RWPE2 (cell line): ENCODE measurements around the gene ZNF616.

Source experiments
- ATAC-seq: fragments of 200-7000 bp; cut with Tn5 transposase; 3 replicates; pipeline ENCODE4 v1.9.1; 2021; ENCODE audit warnings: low read depth
- DNase-seq: peaks from one replicate; pipeline ENCODE4 v3.0.0-alpha.2; 2020; ENCODE audit warnings: low spot score
- H3K27ac ChIP-seq: fragments of 450-650 bp; 2 replicates; pipeline ENCODE4 v1.5.1; 2017; ENCODE audit warnings: mild to moderate bottlenecking; ENCODE audit not compliant: poor library complexity, severe bottlenecking
- H3K27me3 ChIP-seq: fragments of 250-450 bp; sonication (Bioruptor Pico); 2 replicates; pipeline ENCODE4 v1.5.1; 2021; ENCODE audit warnings: mild to moderate bottlenecking, moderate library complexity; ENCODE audit not compliant: insufficient read depth, poor library complexity, severe bottlenecking
- H3K36me3 ChIP-seq: fragments of 250-450 bp; sonication (Bioruptor Pico); 2 replicates; pipeline ENCODE4 v1.5.1; 2020; ENCODE audit warnings: low read depth, mild to moderate bottlenecking, moderate library complexity
- H3K4me1 ChIP-seq: fragments of 250-450 bp; sonication (Bioruptor Pico); 2 replicates; pipeline ENCODE4 v1.5.1; 2021; ENCODE audit warnings: mild to moderate bottlenecking, moderate library complexity; ENCODE audit not compliant: insufficient read depth, poor library complexity, severe bottlenecking
- H3K4me3 ChIP-seq: fragments of 250-450 bp; sonication (Bioruptor Pico); 2 replicates; pipeline ENCODE4 v1.5.1; 2021; ENCODE audit warnings: mild to moderate bottlenecking, moderate library complexity; ENCODE audit not compliant: severe bottlenecking
- H3K9me3 ChIP-seq: fragments of 250-450 bp; sonication (Bioruptor Pico); 2 replicates; pipeline ENCODE4 v1.5.1; 2021; ENCODE audit warnings: mild to moderate bottlenecking, moderate library complexity; ENCODE audit not compliant: severe bottlenecking
- CTCF ChIP-seq: fragments of 450-650 bp; IDR thresholded peaks from one replicate; pipeline ENCODE4 v1.5.1; 2017; ENCODE audit warnings: mild to moderate bottlenecking, moderate library complexity; ENCODE audit not compliant: poor library complexity, severe bottlenecking

Gene ZNF616

GRCh38 chr19:52172347-52172746, 32.6 kb upstream of the ZNF616 start:
- no peak for TF ChIP-seq CTCF
- DNase-seq = no peak
- Histone ChIP-seq H3K27ac (peak overlapping the region; percentile 55), H3K4me3 (no peak overlapping the region), H3K36me3 (peaks cover 20% of the 10 kb centered on the region), H3K4me1 (no peaks in the 10 kb centered on the region), H3K9me3 (no peaks in the 10 kb centered on the region), H3K27me3 (no peaks in the 10 kb centered on the region)
- ATAC-seq = no peak

DNA sequence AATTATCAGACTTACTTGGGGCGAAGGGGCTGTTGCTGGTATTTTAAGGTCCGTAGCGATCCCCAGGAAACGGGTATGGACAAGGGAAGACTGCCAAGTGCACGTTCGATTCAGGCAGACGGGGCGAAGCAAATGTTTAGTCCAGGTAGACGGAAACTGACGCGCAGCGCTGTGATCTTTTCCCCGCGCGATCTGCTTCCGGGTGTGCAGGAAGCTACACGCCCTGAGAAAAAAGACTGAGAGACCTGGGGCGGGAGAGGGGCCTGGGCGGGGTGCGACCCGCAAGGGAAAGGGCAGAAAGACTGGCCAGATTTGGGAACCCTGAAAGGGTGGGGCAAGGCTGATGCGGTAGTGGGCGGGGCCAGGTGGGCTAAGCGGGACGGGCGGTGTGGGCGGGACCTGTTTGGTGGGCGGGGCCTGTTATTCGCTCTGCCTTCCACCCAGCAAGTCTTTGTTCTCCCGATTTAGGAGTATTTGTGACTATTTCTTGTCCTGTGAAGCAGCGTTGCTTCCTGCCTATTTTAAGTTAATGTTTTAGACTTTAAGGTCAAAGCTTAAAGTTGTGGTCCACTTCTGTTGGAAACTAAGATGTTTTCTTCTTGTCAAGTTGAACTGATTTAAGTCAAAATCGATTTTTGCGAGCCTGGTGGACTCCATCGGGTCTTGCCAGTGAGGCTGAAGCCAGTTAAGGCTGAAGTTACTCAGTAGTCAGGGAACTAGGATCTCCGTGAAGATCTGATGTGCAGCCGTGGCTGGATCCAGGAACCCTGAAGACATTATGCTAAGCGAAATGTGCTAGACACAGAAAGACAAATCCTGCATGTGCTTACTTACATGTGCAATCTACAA, 31.8 kb upstream of the ZNF616 start, which contains the start of gene ZNF836:
TSS of gene ZNF836 (minus strand) at position 301 of the 849 bp plus-strand sequence. CDS start 3,549 bp downstream, outside the sequence.
- Histone ChIP-seq H3K36me3 (peaks cover 25% of the 10 kb centered on the region), H3K4me3 (peak within 1 kb of the TSS; percentile 75), H3K4me1 (no peaks in the 10 kb centered on the region), H3K9me3 (no peaks in the 10 kb centered on the region), H3K27ac (peak within 1 kb of the TSS; percentile 55), H3K27me3 (no peaks in the 10 kb centered on the region)
- TF ChIP-seq CTCF = no peak
- ATAC-seq (peak; percentile 91), DNase-seq (peak; percentile 89)

DNA sequence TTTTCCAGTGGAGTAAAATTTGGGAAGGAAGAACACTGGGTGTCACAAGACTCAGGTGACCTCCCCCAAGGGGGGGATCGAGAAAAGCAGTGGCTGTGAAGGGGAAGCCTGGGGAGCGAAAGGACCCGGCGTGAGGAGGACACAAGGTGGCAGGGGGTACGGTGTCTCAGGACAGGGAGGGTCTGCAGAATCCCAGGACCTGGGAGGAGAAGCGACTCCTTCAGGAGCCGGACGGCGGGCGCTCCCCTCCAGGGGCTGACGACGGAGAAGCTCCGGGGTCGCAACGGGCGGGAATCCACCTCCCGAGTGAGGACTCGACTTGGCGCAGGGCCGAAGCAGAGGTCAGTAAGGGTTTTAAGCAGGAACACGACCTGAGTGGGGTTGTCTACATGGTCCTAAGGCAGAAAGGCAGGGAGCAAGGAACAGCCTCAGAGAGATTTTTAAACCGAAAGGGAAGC, 31.2 kb upstream of the ZNF616 start:
- ATAC-seq = peak; percentile 37
- H3K27ac ChIP-seq = peak overlapping the region; percentile 55

DNA sequence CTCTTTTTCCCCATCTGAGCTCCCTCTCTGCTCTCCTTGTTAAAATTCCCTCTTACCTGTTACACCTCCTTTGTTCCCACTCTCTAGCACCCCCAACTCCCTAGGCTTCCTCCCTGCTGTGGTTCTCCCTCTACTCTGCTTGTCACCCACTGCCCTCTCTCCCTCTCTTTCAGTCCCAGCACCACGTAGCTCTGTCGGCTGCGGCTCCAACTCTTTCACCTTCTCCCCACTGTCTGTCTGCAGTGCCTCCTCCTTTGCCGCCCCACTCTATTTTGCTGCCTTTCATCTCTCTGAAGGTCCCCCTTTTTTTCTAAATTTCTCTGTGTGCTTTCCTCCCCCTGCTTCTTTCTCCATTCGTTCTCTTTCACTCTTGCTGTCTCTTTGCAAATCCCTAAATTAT, 30.6 kb upstream of the ZNF616 start:
- Histone ChIP-seq H3K4me1 (no peaks in the 10 kb centered on the region), H3K4me3 (peak overlapping the region; percentile 75), H3K36me3 (peaks cover 35% of the 10 kb centered on the region), H3K9me3 (no peaks in the 10 kb centered on the region), H3K27ac (peak overlapping the region; percentile 55), H3K27me3 (no peaks in the 10 kb centered on the region)
- TF ChIP-seq CTCF = no peak
- DNase-seq (no peak), ATAC-seq (peak; percentile 44)

More for the DNA sequence above, 31.2 kb upstream of the ZNF616 start:
- DNase-seq = no peak
- peak overlapping the region; percentile 75 for H3K4me3 ChIP-seq
- no peaks in the 10 kb centered on the region for H3K9me3 ChIP-seq
- TF ChIP-seq CTCF = no peak
- H3K27me3 ChIP-seq = no peaks in the 10 kb centered on the region
- peaks cover 29% of the 10 kb centered on the region for H3K36me3 ChIP-seq
- no peaks in the 10 kb centered on the region for H3K4me1 ChIP-seq
